Spinal cord (tissue), 10 donors: ENCODE results near the gene MSX2. TPM values are rescaled to one million over a fixed set of nuclear protein-coding genes. Genes with fewer than 3 reads are reported as not detected.

Experiments
- DNase-seq, 6 donors: peaks; one replicate each; pipeline versions ENCODE4 v3.0.0 to v3.0.0-alpha.2; 2013 to 2015; ENCODE audit warnings: low spot score in 6 of 6, low read depth in 4 of 6
- H3K27ac ChIP-seq: one replicate; pipeline ENCODE4 v1.5.1; 2013; ENCODE audit warnings: low read depth, low read length, control low read depth
- H3K27me3 ChIP-seq: one replicate; pipeline ENCODE4 v1.6.1; 2013; ENCODE audit warnings: low read length; ENCODE audit not compliant: control insufficient read depth, insufficient read depth
- H3K36me3 ChIP-seq: one replicate; pipeline ENCODE4 v1.6.1; 2013; ENCODE audit warnings: low read length; ENCODE audit not compliant: control insufficient read depth, insufficient read depth
- H3K4me1 ChIP-seq: one replicate; pipeline ENCODE4 v1.6.1; 2013; ENCODE audit warnings: low read length; ENCODE audit not compliant: control insufficient read depth, insufficient read depth
- H3K4me3 ChIP-seq: one replicate; pipeline ENCODE4 v1.5.1; 2013; ENCODE audit warnings: low read depth, low read length, control low read depth
- H3K9me3 ChIP-seq: one replicate; pipeline ENCODE4 v1.6.1; 2013; ENCODE audit warnings: low read length; ENCODE audit not compliant: control insufficient read depth, insufficient read depth
- WGBS: methylation state at CpG from one replicate; pipeline ENCODE4 v1.1.5; 2013; ENCODE audit warnings: missing lambda C conversion rate; ENCODE audit not compliant: insufficient coverage; 5-methylcytosine and 5-hydroxymethylcytosine counted together
- long read RNA-seq, 4 donors: transcript quantifications; one replicate each; lab custom pipeline, GENCODE V29; 2026
- polyA plus RNA-seq, 2 donors: library from polyadenylated mRNA; unstranded; fragments of 120-200 nt; gene quantifications; one replicate each; pipeline ENCODE4 v1.2.1, GENCODE V29; 2013; ENCODE audit not compliant: insufficient read length in 2 of 2
- total RNA-seq, 2 donors: library from RNA; depleted of rRNA in 1 of 2; stranded (reverse); fragments of 120-200 nt in 1 of 2; fragments of >200 nt in 1 of 2; gene quantifications; one replicate each; pipeline versions ENCODE4 v1.2.3 to v1.2.4, GENCODE V29; 2013 to 2014
- donor health status: healthy.

The MSX2 gene
- total RNA-seq: 1 to 10 TPM; 2.6 to 4.8 TPM
- 1 to 10 TPM; 5.5 to 7.3 TPM for polyA plus RNA-seq
- long read RNA-seq, donor 1, partial matches to known transcripts: 0 of 3 reads
- long read RNA-seq, donor 1, other reads (novel, unspliced or antisense): 0 of 3 reads
- long read RNA-seq, donor 2, partial matches to known transcripts: 0 of 2 reads
- long read RNA-seq, donor 2, other reads (novel, unspliced or antisense): 0 of 2 reads
- long read RNA-seq, donor 3, partial matches to known transcripts: 0 of 3 reads
- long read RNA-seq, donor 3, other reads (novel, unspliced or antisense): 0 of 3 reads
- long read RNA-seq, donor 4: 0 reads

DNA sequence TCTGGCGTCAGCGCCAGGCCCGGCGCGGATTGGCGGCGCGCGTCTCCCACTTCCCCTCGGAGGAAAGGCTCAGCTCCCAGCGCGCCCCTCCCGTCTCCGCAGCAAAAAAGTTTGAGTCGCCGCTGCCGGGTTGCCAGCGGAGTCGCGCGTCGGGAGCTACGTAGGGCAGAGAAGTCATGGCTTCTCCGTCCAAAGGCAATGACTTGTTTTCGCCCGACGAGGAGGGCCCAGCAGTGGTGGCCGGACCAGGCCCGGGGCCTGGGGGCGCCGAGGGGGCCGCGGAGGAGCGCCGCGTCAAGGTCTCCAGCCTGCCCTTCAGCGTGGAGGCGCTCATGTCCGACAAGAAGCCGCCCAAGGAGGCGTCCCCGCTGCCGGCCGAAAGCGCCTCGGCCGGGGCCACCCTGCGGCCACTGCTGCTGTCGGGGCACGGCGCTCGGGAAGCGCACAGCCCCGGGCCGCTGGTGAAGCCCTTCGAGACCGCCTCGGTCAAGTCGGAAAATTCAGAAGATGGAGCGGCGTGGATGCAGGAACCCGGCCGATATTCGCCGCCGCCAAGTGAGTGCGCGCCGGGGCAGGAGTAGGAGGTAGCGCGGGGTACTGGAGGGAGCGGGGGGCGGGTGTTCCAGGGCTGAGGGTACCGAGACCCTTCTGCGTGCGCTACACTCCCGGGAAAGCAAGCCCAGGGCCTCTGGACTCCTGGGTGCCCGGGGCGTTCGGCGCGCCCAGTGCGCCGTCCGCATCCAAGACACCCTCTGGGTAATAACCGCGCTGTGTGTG, at the start of gene MSX2:
Gene MSX2 (plus strand): TSS at position 99 of the 777 bp plus-strand sequence. CDS start 78 bp downstream, at position 177.
- Histone ChIP-seq H3K27me3 (peaks cover 98% of the 10 kb centered on the region), H3K4me3 (peak within 1 kb of the TSS; percentile 49), H3K4me1 (peaks cover 31% of the 10 kb centered on the region), H3K36me3 (no peaks in the 10 kb centered on the region), H3K27ac (peak within 1 kb of the TSS; percentile 29), H3K9me3 (no peaks in the 10 kb centered on the region)
- WGBS: under 1% methylated on average over 87 of the region's 87 CpGs
- DNase-seq: peak in 5 of 6 donors; percentile 63 to 96 (median 79)

DNA sequence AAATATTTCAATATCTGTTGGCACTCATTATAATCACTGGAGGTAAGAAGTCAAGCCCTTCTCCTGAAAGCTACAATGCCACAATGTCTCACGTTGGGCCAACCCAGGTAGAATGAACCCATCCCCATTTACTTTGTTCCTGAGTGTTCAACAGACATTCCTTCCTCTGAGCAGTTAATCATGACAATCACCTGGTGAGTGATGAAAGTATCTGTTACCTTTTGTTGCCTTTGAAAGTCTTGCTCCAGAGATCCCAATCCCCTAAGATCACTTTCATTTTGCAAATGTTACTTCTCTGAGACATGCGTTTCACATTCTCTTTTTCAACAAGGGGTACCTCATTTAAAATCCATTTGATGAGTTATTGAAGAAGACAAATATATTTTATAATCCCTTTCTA, 49.3 kb upstream of the MSX2 start:
- Histone ChIP-seq H3K4me1 (no peaks in the 10 kb centered on the region), H3K9me3 (no peaks in the 10 kb centered on the region), H3K4me3 (no peak overlapping the region), H3K36me3 (no peaks in the 10 kb centered on the region), H3K27me3 (no peaks in the 10 kb centered on the region), H3K27ac (no peak overlapping the region)
- DNase-seq: no peak
- WGBS: no CpG with 5 or more reads among the region's 2 CpGs

DNA sequence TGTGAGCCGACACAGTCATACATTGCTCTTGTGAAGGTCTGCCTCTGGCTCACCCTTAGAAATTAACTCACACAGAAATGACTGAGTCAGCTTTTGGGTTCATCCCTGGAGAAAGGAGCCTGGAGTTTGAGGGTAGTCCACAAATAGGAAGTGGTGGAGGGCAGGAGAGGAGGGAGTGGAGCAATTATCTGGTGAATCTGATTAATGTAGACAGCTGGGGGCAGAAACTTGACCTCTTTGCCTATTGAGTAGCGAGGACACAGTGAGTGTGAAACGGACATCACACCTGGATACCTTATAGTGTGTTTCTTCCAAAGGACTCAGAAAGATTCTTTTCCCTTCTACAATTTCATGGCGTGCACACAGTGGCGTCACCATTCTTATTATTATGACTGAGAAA, 48.5 kb upstream of the MSX2 start:
- WGBS: 67% methylated on average over 3 of the region's 5 CpGs
- DNase-seq: no peak
- Histone ChIP-seq H3K4me3 (no peak overlapping the region), H3K9me3 (no peaks in the 10 kb centered on the region), H3K27ac (no peak overlapping the region), H3K27me3 (no peaks in the 10 kb centered on the region), H3K36me3 (no peaks in the 10 kb centered on the region), H3K4me1 (no peaks in the 10 kb centered on the region)

DNA sequence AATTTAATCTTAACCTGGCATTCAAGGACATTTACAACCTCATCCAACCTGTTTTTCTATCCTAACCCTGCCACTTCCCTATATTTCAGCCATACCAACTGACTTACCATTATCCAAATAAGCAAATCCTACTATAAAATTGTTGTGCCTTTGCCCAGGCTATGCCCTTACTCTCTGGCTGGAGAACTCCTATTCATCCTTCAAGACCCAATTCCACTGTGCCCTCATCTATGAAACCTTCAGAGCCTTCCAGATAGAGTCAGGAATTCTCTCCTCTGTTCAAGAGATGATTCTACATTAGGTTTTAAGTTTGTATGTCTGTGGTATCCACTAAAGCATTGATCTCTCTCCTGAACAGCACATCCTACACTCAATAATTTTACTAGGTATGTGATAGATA, 46.3 kb upstream of the MSX2 start:
- H3K27me3 ChIP-seq: no peaks in the 10 kb centered on the region
- H3K4me1 ChIP-seq: no peaks in the 10 kb centered on the region
- no peak overlapping the region for H3K27ac ChIP-seq
- no peaks in the 10 kb centered on the region for H3K36me3 ChIP-seq
- DNase-seq: no peak
- no peak overlapping the region for H3K4me3 ChIP-seq
- H3K9me3 ChIP-seq: no peaks in the 10 kb centered on the region

DNA sequence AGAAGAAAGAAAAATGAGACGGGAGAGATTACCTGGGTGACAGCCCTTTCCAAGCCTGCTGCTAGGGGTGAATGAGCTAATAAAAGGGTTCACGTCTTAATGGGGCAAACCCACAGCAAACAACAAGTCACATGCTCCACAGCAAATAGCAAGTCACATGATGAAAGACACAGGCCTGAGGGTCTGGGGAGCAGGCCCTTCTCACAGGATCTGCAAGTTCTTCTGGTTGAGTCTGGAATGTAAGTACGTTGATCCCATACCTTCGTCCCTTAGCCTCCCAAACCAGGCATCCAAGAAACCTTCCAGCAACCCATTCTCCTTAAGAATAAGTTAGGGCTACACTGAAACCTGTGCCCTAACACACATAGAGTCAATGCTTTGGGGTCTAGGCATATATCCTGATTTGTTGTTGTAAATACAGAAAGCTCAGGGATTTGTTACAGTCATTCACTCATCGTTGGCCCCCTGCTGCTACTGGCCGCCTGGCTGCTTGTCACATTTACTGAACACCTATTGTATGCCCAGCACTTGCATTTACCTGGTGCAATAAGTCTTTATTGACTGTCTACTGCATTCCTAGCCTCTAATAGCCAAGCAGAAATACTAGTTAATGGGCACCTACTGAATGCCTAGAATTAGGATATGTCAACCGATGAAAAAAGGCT, 43.3 kb upstream of the MSX2 start:
- Histone ChIP-seq H3K27ac (no peak overlapping the region), H3K4me3 (no peak overlapping the region), H3K4me1 (no peaks in the 10 kb centered on the region), H3K9me3 (no peaks in the 10 kb centered on the region), H3K27me3 (peaks cover 2% of the 10 kb centered on the region), H3K36me3 (no peaks in the 10 kb centered on the region)
- no peak for DNase-seq
- 100% methylated on average over 2 of the region's 7 CpGs for WGBS

DNA sequence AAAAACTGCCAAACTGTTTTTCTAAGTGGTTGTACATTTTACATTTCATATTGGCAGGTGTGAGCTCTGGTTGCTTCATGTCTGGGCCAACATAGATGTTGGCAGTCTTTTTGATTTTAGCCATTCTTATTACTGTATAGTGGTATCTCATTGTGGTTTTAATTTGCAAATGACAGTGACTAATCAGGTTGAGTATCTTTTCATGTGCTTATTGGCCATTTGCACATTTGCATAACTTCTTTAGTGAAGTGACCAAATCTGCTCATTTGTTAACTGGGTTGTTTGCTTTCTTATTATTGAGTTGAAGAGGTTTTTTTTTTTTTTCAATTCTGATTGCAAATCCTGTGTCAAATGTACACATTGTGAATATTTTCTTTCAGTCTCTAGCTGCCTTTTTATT, 36.9 kb upstream of the MSX2 start:
- H3K4me1 ChIP-seq: peaks cover 13% of the 10 kb centered on the region
- H3K27ac ChIP-seq: no peak overlapping the region
- H3K27me3 ChIP-seq: peaks cover 52% of the 10 kb centered on the region
- H3K4me3 ChIP-seq: no peak overlapping the region
- DNase-seq: no peak
- H3K36me3 ChIP-seq: no peaks in the 10 kb centered on the region
- H3K9me3 ChIP-seq: no peaks in the 10 kb centered on the region

DNA sequence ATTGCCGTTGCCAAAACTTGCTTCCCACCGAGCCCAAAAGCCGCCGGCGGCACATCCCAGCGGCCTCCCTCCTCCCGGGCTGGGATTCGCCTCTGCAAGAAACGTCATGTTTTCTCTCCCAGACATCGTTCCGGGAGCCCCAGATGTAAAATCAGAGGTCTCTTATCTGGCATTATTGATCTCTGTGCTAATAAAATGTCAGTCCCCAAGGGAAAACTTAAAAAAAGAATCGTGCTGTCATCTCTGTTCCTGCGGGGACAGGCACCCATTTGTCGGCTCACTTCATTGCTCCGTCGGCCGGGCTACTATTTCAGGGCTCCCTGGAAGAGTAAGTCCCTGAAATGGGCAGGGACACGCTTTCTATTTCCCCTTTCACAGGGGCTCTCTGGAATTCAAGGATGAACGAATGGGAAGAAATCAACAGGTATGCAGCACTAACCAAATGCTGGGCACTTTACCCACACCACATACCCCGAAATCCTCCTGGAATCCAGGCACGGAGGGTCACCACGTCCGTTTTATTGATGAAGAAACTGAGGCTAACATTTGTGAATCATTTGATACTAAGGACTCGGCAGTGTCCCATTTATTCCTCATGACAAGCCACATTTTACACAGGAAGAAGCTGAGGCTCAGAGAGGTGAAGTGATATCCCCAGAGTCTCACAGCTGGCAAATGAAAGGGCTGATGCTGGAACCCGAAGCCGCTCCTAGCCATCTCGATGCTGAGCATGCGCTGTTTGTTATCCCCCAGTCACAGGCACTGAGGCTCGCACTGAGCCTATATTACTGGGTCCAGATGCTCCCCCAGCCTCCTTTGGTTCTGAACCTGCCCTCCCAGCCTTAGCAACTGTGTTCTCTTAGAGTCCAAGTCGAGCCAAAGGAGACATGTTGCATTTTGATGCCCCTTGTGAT, 35.7 kb upstream of the MSX2 start:
- 11% methylated on average over 24 of the region's 30 CpGs for WGBS
- no peak overlapping the region for H3K4me3 ChIP-seq

DNA sequence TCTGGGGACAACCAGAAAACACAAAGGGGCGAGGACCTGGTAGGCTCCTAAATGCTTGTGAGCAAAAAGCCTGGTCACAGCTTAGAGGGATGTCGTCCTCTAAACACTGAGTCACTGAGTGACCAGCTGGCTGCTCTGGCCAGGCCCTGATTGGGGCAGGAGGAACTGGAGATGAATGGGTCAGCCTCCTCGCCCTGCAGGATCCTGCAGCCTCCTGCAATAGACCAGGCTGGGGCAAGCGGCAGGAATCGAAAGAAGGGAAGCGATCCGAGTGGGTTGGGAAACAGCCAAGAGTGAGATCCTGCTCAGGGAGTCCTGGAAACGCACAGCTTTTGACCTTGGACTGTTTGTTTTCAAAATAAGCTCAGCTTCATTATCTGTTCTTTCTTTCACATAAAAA, 34.1 kb upstream of the MSX2 start:
- no peaks in the 10 kb centered on the region for H3K36me3 ChIP-seq
- H3K9me3 ChIP-seq: no peaks in the 10 kb centered on the region
- H3K27ac ChIP-seq: no peak overlapping the region
- H3K27me3 ChIP-seq: peaks cover 80% of the 10 kb centered on the region
- 34% methylated on average over 8 of the region's 8 CpGs for WGBS
- peak in 2 of 6 donors; percentile 16 to 49 for DNase-seq
- no peak overlapping the region for H3K4me3 ChIP-seq
- H3K4me1 ChIP-seq: peaks cover 17% of the 10 kb centered on the region

More for the DNA sequence above, 35.7 kb upstream of the MSX2 start:
- DNase-seq: peak in 2 of 6 donors; percentile 25 to 35
- no peaks in the 10 kb centered on the region for H3K9me3 ChIP-seq
- H3K27ac ChIP-seq: no peak overlapping the region
- H3K27me3 ChIP-seq: peaks cover 64% of the 10 kb centered on the region
- peaks cover 17% of the 10 kb centered on the region for H3K4me1 ChIP-seq
- H3K36me3 ChIP-seq: no peaks in the 10 kb centered on the region

DNA sequence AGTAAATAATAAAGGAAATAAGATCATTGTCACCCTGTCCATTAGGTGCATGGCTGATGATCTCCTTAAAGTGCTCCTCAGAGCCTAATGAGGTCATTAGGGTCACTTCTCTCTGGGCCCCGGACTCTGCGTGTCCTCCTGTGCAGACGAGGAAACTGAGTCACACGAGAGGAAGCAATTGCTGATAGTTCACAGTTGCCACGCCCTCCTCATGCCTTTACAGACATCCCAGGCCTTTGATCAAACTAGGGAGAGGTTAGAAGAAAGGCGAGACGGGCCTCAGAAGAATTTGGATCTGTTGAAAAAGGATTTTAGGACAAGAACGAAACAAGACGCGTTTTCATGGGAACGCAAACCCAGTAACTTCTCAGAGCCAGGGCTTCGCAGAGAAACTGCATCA, 32.0 kb upstream of the MSX2 start:
- Histone ChIP-seq H3K27ac (no peak overlapping the region), H3K9me3 (no peaks in the 10 kb centered on the region), H3K27me3 (peaks cover 71% of the 10 kb centered on the region), H3K4me3 (no peak overlapping the region), H3K36me3 (no peaks in the 10 kb centered on the region), H3K4me1 (peaks cover 17% of the 10 kb centered on the region)
- 23% methylated on average over 10 of the region's 12 CpGs for WGBS
- DNase-seq: no peak
